Transverse colon (tissue), 4 donors: ENCODE data around the gene ENTHD1.

Source experiments
- POLR2A ChIP-seq: fragments of 450-650 bp; IDR thresholded peaks from one replicate; pipeline ENCODE4 v1.6.1; 2016; ENCODE audit warnings: antibody characterized with exemption, mild to moderate bottlenecking, moderate library complexity
- POLR2AphosphoS5 ChIP-seq, 3 donors: sonication (generic); formaldehyde crosslinking; IDR thresholded peaks; one replicate each; pipeline ENCODE4 v1.6.1; 2016; ENCODE audit warnings: antibody characterized with exemption in 3 of 3
- TF ChIP-seq, protein P1 (sequence below), 5 experiments: fragments of 200-600 bp in 3 of 5; fragments of 450-650 bp in 2 of 5; sonication (generic) in 3 of 5; IDR thresholded peaks; 1 replicate in 2 of 5; 2 replicates in 3 of 5; pipeline ENCODE4 v1.5.1; 2016 to 2017; ENCODE audit warnings: antibody characterized with exemption in 5 of 5, inconsistent platforms in 3 of 5, mild to moderate bottlenecking in 2 of 5, moderate library complexity in 1 of 5

DNA sequence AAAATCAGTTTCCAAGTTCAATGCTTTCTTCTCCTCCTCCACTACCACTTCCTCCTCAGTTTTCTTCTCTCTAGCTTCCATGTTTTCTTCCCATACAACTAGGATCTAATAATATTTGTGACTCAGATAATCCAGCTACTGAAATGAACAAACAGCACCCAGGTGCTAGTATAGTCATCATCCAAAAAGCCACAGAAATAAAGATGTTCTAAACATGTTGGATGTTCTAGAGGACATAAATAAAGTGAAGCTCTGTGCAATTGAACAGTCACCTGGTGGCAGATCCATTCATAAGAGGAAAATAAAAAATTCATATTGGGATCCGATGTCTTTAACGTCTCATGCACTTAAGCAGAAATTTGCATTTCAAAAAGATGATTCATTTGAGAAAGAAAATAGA, 142.8 kb downstream of the ENTHD1 start:
- TF ChIP-seq, protein P1, sequence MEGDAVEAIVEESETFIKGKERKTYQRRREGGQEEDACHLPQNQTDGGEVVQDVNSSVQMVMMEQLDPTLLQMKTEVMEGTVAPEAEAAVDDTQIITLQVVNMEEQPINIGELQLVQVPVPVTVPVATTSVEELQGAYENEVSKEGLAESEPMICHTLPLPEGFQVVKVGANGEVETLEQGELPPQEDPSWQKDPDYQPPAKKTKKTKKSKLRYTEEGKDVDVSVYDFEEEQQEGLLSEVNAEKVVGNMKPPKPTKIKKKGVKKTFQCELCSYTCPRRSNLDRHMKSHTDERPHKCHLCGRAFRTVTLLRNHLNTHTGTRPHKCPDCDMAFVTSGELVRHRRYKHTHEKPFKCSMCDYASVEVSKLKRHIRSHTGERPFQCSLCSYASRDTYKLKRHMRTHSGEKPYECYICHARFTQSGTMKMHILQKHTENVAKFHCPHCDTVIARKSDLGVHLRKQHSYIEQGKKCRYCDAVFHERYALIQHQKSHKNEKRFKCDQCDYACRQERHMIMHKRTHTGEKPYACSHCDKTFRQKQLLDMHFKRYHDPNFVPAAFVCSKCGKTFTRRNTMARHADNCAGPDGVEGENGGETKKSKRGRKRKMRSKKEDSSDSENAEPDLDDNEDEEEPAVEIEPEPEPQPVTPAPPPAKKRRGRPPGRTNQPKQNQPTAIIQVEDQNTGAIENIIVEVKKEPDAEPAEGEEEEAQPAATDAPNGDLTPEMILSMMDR (IDR thresholded peaks at IDR 0.05) = no peak
- TF ChIP-seq POLR2A = no peak
- TF ChIP-seq POLR2AphosphoS5 (IDR thresholded peaks at IDR 0.05) = no peak
